Aorta (tissue), 5 donors: Measurements from ENCODE around the gene NRG4. TPM values are rescaled to one million over a fixed set of nuclear protein-coding genes. Genes with fewer than 3 reads are reported as not detected.

ENCODE experiments used
- ATAC-seq: fragments of 200-7000 bp; cut with Tn5 transposase; one replicate; pipeline ENCODE4 v1.9.1; 2022; ENCODE audit warnings: moderate library complexity; ENCODE audit not compliant: low FRiP score
- DNase-seq, 2 donors: peaks; one replicate each; pipeline ENCODE4 v3.0.0-alpha.2; 2020
- H3K27ac ChIP-seq, 2 donors: one replicate each; pipeline ENCODE4 v1.5.1; 2013; ENCODE audit warnings: low read length in 2 of 2, mild to moderate bottlenecking in 2 of 2, moderate library complexity in 2 of 2, control low read depth in 1 of 2, inconsistent platforms in 1 of 2, low read depth in 1 of 2
- H3K27me3 ChIP-seq, 2 donors: one replicate each; pipeline ENCODE4 v1.6.1; 2013; ENCODE audit warnings: control low read depth in 1 of 2, low read length in 1 of 2, mild to moderate bottlenecking in 1 of 2, moderate library complexity in 1 of 2; ENCODE audit not compliant: insufficient read depth in 2 of 2, control insufficient read depth in 1 of 2
- H3K36me3 ChIP-seq, 2 donors: one replicate each; pipeline ENCODE4 v1.6.1; 2013; ENCODE audit warnings: control low read depth in 1 of 2, low read length in 1 of 2, mild to moderate bottlenecking in 1 of 2; ENCODE audit not compliant: insufficient read depth in 2 of 2, control insufficient read depth in 1 of 2
- H3K4me1 ChIP-seq, 2 donors: one replicate each; pipeline ENCODE4 v1.6.1; 2013; ENCODE audit warnings: low read length in 2 of 2, control low read depth in 1 of 2, mild to moderate bottlenecking in 1 of 2, moderate library complexity in 1 of 2; ENCODE audit not compliant: insufficient read depth in 2 of 2, control insufficient read depth in 1 of 2
- H3K4me3 ChIP-seq, 2 donors: one replicate each; pipeline ENCODE4 v1.5.1; 2013; ENCODE audit warnings: low read length in 2 of 2, control low read depth in 1 of 2, mild to moderate bottlenecking in 1 of 2
- H3K9me3 ChIP-seq: one replicate; pipeline ENCODE4 v1.6.1; 2013; ENCODE audit warnings: mild to moderate bottlenecking, low read length; ENCODE audit not compliant: control insufficient read depth
- WGBS, 2 donors: extraction: QIAGEN DNeasy Blood & Tissue Kit; methylation state at CpG; one replicate each; pipeline ENCODE4 v1.1.7; 2013; 5-methylcytosine and 5-hydroxymethylcytosine counted together
- intact Hi-C, 2 donors: fragments of 100-400 bp; cut with DNase I; formaldehyde crosslinking; loops; one replicate each; pipeline versions ENCODE4 v1.14.2 to v1.15.0; 2022
- polyA plus RNA-seq, 2 donors: library from polyadenylated mRNA; stranded (reverse); fragments of 200-250 nt; gene quantifications; one replicate each; pipeline ENCODE4 v1.2.3, GENCODE V29; 2013
- total RNA-seq, 2 donors: library from RNA; stranded (reverse); fragmentation: NEBNext Ultra II Directional; extraction: Animal tissue kit (Norgen Biotek cat#: 25700); gene quantifications; one replicate each; pipeline ENCODE4 v1.2.1, GENCODE V29; 2021
- donor health status: healthy with polysubstance abuse.
- donor health status: Bipolar disorder and iron deficiency.
- donor health status: DM: no; HTN: no; CAD: no.
- donor health status: DM: no; HTN: no; CAD: no.
- donor health status: DM: yes; HTN: yes; CAD: no.

NRG4 gene
- total and polyA plus RNA-seq, 4 donors = not detected

DNA sequence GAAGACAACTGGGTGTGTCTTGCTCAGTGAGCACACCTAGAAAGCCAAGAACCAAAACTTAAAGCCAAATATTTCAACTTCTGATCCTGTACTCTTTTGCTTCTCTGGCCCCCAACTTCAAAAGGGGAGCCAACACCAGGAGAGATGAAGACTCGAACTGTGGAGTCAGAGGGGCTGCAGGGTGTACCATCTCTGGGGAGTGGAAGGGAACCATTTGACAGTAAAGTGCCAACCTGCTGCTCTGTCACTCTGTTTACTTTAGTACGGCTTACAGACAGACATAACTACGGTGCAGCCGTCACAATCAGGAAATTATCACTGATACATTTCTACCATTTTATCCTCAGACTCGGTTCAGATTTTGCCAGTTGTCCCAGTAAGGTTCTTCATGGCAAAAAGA lies 107.0 kb downstream of the NRG4 start:
- intact Hi-C loops = no loop called here
- Histone ChIP-seq H3K36me3 (peaks cover 0 to 1% of the 10 kb centered on the region in 2 donors), H3K4me1 (peaks cover 0 to 2% of the 10 kb centered on the region in 2 donors), H3K4me3 (no peak overlapping the region), H3K27me3 (no peaks in the 10 kb centered on the region), H3K9me3 (no peaks in the 10 kb centered on the region), H3K27ac (no peak overlapping the region)
- WGBS, 2 donors = 84 to 86% methylated on average over 5 of the region's 5 CpGs
- no peak for ATAC-seq
- no peak for DNase-seq

- peaks cover 0 to 1% of the 10 kb centered on the region in 2 donors for H3K36me3 ChIP-seq
- whole genome bisulfite sequencing, 2 donors = 2% methylated on average over 63 of the region's 63 CpGs
- no peaks in the 10 kb centered on the region for H3K9me3 ChIP-seq
- DNase-seq = peak; percentile 95 to 97
- intact Hi-C loops = no loop called here
- H3K4me1 ChIP-seq = peaks cover 0 to 2% of the 10 kb centered on the region in 2 donors
- ATAC-seq = peak; percentile 99
- peak within 1 kb of the TSS; percentile 46 to 72 for H3K4me3 ChIP-seq
- peak within 1 kb of the TSS in 1 of 2 donors; percentile 47 for H3K27ac ChIP-seq
- no peaks in the 10 kb centered on the region for H3K27me3 ChIP-seq
These were observed 108.6 kb downstream of the NRG4 start, which contains the start of gene FBXO22 for GRCh38 chr15:75903331-75904239. Gene FBXO22, plus strand, starts transcription at chr15:75903878. Its CDS starts 86 bp downstream, at chr15:75903964.

GRCh38 chr15:75902129-75902557 lies 110.1 kb downstream of the NRG4 start:
- Histone ChIP-seq H3K4me3 (no peak overlapping the region), H3K4me1 (peaks cover 0 to 2% of the 10 kb centered on the region in 2 donors), H3K36me3 (peaks cover 0 to 1% of the 10 kb centered on the region in 2 donors), H3K9me3 (no peaks in the 10 kb centered on the region), H3K27me3 (no peaks in the 10 kb centered on the region), H3K27ac (no peak overlapping the region)
- 52 to 56% methylated on average over 8 of the region's 8 CpGs for WGBS, 2 donors
- ATAC-seq (no peak), DNase-seq (no peak)
- intact Hi-C loops = no loop called here

DNA sequence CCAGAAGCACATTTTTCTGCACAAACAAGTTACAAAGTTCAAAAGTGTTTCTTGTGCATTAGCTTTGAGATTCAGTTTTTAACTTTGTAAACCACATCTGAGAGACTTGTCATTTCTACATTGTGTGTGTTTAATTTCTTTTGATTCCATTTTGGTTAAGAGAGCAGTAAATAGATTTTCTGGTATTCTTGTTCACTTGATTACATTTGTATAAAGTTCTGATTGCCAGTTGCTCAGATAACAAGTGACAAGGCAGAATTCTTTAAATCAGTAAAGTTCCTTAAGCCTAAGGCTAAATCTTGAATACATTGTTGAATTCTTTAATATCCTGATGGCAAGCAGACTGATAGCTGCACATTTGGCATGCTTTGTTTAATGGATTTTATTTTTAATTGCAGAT lies 111.6 kb downstream of the NRG4 start:
- no peak for ATAC-seq
- Histone ChIP-seq H3K36me3 (peaks cover 0 to 1% of the 10 kb centered on the region in 2 donors), H3K4me3 (no peak overlapping the region), H3K27me3 (no peaks in the 10 kb centered on the region), H3K27ac (no peak overlapping the region), H3K4me1 (no peaks in the 10 kb centered on the region), H3K9me3 (no peaks in the 10 kb centered on the region)
- intact Hi-C loops = no loop called here
- DNase-seq = no peak

GRCh38 chr15:75895731-75896130 lies 116.5 kb downstream of the NRG4 start:
- intact Hi-C loops = no loop called here
- no peaks in the 10 kb centered on the region for H3K4me1 ChIP-seq
- WGBS, 2 donors = 67 to 77% methylated on average over 2 of the region's 2 CpGs
- H3K9me3 ChIP-seq = no peaks in the 10 kb centered on the region
- no peaks in the 10 kb centered on the region for H3K27me3 ChIP-seq
- no peak overlapping the region for H3K27ac ChIP-seq
- DNase-seq = no peak
- ATAC-seq = no peak
- H3K4me3 ChIP-seq = no peak overlapping the region
- H3K36me3 ChIP-seq = no peaks in the 10 kb centered on the region

- no peak for ATAC-seq
- H3K4me3 ChIP-seq = no peak overlapping the region
- H3K4me1 ChIP-seq = no peaks in the 10 kb centered on the region
- H3K27ac ChIP-seq = no peak overlapping the region
- no peak for DNase-seq
- intact Hi-C loops = no loop called here
- no peaks in the 10 kb centered on the region for H3K36me3 ChIP-seq
- H3K27me3 ChIP-seq = no peaks in the 10 kb centered on the region
- no peaks in the 10 kb centered on the region for H3K9me3 ChIP-seq
These were observed 120.3 kb downstream of the NRG4 start for GRCh38 chr15:75891895-75892294.

Other genes starting within 250 kb of the NRG4 start
- gene UBE2Q2, start 169.0 kb downstream of the NRG4 start, total RNA-seq = 10 to 100 TPM; 38.2 to 42.6 TPM
- gene UBE2Q2, start 169.0 kb downstream of the NRG4 start, polyA plus RNA-seq = 10 to 100 TPM; 39.5 to 86.4 TPM
- 10 to 100 TPM; 15.8 to 18.3 TPM for gene FBXO22, start 108.5 kb downstream of the NRG4 start, total RNA-seq
- gene FBXO22, start 108.5 kb downstream of the NRG4 start, polyA plus RNA-seq = 10 to 100 TPM; 12.5 to 18.9 TPM
- under 1 TPM in 1 of 2 donors, not detected in 1; 0.26 TPM for gene TMEM266, start 47.6 kb upstream of the NRG4 start, total RNA-seq
- not detected for gene TMEM266, start 47.6 kb upstream of the NRG4 start, polyA plus RNA-seq